ENCODE results near the gene SFSWAP.
A peak's percentile ranks its signal among the peaks of the same experiment; 100 is the strongest.
"Not testable (repeated sequence)": the region's sequence is repeated elsewhere in the genome, so short reads cannot be mapped to it uniquely, and the experiment has no call there.

Gene SFSWAP

GRCh38 chr12:131737150-131737827 lies 26.4 kb downstream of the SFSWAP start:
- no peak for DNase-seq

GRCh38 chr12:131738196-131738595 lies 27.3 kb downstream of the SFSWAP start:
- DNase-seq: no peak

DNA sequence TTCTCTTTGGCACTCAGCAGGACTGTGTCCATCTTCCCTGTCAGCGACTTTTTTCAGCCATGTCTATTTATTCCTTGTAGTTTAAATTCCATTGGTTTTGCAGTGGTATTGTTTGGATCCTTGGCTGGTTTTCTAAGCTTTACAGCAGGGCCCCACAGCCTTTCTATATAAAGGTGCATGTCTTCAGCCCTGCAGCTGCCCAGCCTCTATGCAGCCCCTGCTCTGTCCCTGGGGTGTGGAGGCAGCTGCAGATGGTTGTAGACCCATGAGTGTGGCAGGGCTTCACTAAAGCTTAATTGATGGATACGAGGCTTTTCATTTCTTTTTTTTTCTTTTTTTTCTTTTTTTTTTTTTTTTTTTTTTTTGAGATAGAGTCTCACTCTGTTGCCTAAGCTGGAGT lies 29.7 kb downstream of the SFSWAP start:
- DNase-seq: no peak

GRCh38 chr12:131742761-131743160 lies 31.9 kb downstream of the SFSWAP start:
- not testable (repeated sequence) for DNase-seq

DNA sequence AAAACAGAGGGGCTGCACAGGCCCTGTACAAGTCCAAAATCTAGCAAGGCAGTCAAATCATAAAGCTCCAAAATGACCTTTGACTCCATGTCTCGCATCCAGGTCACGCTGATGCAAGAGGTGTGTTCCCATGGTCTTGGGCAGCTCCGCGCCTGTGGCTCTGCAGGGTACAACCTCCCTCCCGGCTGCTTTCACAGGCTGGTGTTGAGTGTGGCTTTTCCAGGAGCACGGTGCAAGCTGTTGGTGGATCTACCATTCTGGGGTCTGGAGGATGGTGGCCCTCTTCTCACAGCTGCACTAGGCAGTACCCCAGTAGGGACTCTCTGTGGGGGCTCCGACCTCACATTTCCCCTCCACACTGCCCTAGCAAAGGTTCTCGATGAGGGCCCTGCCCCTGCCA lies 32.5 kb downstream of the SFSWAP start:
- DNase-seq: not testable (repeated sequence)

- not testable (repeated sequence) for DNase-seq
Measured at GRCh38 chr12:131743880-131744279, 33.0 kb downstream of the SFSWAP start.

DNA sequence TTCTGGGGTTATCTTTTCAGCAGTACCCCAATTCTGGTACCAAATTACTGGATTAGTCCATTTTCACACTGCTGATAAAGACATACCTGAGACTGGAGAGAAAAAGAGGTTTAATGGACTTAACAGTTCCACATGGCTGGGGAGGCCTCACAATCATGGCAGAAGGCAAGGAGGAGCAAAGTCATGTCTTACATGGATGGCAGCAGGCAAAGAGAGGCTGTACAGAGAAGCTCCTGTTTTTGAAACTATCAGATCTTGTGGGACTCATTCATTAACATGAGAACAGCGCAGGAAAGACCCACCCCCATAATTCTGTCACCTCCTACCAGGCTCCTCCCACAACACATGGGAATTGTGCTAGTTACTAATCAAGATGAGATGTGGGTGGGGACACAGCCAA lies 33.8 kb downstream of the SFSWAP start:
- DNase-seq: not testable (repeated sequence)

DNA sequence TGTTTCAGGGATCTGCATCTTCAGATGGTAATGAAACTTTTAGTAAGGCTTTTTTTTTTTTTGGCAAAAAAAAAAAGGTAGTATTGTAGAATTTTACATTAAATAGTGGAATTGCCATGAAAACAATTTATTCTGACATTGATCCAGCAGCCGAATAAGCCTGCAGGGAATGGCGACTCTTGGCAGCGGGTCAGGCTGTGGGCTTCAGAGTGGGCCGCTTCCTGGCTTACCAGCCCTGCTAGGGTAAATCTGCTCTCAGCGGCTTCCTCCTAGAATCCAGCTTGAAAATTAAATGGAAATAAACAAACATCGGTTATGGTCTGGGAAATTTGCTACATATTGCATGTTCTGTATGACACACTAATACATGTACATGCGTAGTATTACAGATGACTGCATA lies 34.8 kb downstream of the SFSWAP start:
- DNase-seq: no peak

DNA sequence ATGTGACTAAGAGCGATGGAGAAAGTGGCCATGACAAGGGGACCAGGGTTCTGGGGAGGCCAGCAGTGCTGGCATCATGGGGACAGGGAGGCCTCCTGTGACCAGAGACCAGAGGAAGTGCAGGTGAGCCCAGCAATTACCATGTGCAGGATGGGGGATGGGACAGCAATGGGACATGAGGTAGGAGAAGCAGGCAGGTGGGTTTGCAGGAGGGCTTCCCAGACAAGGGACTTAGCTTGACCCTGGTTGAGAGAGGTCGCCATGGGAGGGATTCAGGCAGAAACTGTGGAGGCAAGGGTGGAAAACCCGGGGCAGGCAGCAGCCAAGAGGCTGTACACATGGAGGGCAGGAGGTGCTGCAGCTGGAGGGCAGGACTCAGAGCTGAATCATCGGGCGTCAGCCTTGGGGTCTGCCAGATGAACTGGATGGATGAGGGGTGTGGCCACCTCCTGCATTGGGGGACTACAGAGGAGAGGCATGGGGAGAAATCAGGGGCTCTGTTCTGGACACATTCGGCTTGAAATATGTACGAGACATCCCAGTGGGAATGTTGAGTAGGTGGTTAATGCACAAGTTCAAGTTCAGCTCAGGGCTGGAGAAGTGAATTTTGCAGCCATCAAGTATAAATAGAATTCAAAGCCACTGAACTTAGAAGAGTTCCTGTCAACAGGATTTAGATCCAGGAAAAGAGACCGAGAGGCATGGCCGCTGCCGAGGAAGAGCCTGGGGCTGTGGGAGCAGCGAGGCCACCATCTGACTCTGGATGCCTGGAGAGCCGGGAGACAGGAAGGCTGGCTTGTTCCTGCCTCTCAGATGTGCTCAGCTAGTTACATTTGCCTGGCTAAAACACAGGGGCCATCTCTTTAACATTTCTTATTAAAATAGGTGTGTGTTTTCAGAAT lies 36.6 kb downstream of the SFSWAP start:
- DNase-seq: no peak

GRCh38 chr12:131749618-131750315 lies 38.9 kb downstream of the SFSWAP start:
- DNase-seq: no peak

DNA sequence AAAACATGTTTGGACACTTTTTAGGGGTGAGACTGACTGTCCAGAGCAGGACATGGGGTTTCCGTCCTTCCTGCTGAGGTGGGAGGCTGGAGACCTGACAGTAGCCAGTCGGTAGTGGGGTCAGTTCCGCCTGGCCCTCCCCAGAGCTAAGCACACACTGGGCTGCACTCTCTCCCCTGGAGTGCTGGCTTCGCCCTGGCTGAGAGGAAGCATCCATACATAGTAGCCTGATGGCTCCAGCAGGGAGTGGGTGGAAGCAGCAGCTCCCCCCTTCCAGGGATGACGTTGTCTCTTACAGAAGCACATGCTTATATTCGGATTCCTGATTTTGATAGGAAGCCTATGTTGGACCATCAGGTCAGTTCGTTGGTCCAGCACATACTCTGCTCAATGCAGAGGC lies 40.4 kb downstream of the SFSWAP start:
- DNase-seq: no peak

DNA sequence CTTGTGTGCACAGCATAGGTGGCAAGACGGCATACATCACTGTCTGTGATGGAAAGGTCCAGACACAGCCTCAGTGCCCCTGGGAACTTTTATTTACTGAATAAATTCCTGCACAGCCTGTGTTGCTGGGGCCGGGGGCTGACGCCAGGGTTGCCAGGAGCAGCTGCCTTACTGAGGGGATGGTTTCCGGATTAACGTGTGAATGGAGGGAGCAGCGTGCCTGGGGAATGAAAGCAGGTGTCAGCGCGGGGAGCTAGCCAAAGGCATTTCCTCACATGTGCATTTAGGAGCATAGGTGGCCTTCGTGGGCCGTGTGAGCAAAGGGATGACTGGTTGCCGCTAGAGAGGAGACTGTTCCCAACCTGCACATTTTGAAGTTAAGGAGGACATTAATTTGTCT lies 41.6 kb downstream of the SFSWAP start:
- no peak for DNase-seq

GRCh38 chr12:131753005-131753404 lies 42.1 kb downstream of the SFSWAP start:
- no peak for DNase-seq

GRCh38 chr12:131753757-131754156 lies 42.9 kb downstream of the SFSWAP start:
- no peak for DNase-seq

GRCh38 chr12:131754184-131754583 lies 43.3 kb downstream of the SFSWAP start:
- DNase-seq: no peak

DNA sequence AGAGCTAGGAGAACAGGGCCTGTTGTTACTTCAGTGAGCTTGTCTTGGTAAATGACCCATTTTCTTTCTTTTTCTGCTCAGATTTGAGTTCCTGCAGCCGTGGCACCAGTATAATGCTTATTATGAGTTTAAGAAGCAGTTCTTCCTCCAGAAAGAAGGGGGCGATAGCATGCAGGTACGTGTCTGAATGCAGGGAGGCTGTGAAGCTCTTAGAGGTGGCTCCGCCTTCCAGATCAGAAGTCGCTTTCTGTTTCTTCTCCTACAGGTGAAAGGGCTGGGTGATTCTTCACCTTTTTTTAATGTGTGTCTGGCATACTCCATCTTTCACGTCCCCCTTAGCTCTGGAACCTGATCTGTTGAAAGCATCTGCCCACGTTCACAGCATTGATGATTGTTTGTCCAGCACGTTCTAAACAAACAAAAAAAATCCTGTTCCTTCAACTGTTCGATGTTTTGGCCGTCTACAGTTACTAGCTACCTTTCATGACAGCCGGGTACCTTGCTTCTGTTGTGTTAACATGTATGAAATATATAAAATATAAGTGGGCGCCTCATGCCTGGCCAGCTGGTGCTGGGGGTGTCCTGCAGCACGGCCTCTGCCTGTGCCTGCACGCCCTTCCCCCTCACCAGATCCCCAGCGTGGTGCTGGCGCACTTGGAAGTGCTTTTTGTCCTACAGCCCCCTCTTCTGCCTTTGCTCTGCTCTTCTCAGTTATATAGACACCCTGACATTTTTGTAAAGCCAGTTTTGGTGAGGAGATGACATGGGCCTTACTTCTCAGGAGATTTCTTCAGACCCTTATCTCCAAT lies 44.6 kb downstream of the SFSWAP start:
- peak in 5 of 6 experiments; percentile 2 to 41 (median 28) for DNase-seq

- DNase-seq: no peak
Measured at GRCh38 chr12:131756441-131756840, 45.6 kb downstream of the SFSWAP start.

DNA sequence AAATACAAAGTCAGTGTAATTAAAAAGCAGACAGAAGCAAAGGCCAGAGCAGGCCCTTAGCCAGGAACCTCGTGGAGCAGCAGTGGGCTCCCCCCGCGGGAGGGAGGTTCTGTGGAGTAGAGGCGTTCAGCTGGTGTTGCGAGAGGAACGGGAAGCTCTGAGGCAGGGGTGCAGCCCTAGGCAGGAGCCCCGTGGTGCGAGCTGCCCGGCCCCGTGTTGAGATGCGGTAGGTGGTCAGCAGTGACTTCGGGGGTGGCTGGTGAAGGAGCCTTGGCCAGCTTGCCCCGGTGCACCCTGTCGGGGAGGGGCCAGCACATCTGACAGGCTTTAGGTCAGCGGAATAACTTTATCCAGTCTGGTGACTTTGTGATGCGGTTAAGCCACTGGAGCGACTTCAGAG lies 46.2 kb downstream of the SFSWAP start:
- no peak for DNase-seq

DNA sequence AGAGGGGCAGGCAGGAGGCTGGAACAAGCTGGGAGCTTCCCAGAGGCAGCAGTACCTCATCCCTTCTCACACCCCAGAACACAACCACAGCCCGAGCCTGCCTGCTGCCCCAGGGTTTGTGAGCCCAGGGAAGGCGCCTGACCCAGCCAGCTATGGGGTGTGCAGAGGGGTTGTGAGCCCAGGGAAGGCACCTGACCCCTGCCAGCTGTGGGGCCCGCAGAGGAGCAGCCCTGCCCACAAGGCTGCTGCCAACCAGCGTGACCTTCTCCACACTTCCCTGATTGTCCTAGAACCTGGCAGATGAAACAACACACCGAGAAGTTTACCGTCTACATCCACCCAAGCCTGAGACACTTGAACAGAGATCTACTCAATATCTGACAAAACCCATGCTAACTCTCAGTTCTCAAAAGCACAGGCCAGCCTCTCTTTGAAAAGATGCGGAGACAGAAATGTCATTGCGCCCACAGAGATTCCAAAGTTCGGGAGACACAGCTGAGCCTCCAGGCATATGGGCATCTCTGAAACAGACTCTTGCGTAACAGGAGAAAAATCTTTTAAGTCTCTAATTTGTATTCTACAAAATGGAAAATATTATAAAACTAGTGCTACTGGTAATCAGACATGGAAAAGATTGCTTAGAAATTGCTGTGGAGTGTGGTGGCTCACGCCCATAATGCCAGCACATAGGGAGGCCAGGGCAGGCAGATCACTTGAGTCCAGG lies 47.3 kb downstream of the SFSWAP start:
- no peak for DNase-seq

DNA sequence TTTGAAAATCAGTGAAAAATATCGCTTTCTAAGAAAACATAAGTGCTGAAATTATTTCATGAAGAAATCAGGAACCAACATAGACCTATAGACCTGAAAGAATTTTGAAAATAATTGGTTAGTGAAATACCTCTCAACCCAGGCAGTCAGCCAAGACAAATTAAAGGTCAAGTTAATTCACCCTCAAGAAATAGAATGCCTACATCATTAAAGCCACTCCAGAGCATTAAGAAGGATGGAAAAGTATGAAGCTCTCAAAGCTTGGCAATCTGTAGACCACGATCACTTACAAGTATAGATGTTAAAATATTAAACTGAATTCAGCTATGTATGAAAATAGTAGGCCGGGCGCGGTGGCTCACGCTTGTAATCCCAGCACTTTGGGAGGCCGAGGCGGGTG lies 48.3 kb downstream of the SFSWAP start:
- DNase-seq: no peak

DNA sequence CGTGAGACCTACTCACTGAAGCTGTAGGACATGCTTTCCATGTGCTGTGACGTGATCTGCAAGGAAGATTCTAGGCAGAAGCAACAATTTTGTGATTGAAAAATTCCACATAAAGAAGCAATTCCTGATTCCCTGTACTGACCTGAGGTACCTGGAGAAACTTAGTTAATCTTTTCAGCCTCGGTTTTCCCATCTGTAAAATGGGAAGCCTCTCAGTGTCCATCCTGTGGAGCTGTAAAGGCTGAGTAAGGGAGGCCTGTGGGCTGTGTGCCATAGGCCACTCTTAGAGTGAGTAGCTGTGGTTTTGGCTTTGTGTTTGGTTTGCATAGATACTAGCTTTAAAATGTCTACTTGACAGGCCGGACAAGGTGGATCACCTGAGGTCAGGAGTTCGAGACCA lies 50.7 kb downstream of the SFSWAP start:
- DNase-seq: no peak

- no peak for DNase-seq
Measured at GRCh38 chr12:131764738-131765137, 53.8 kb downstream of the SFSWAP start.

Data from stimulated activated naive CD4-positive, alpha-beta T cell (primary cell).